ENCODE measurements around the gene EFHD2. TPM values are rescaled to one million over a fixed set of nuclear protein-coding genes. Genes with fewer than 3 reads are reported as not detected.
"Not testable (repeated sequence)": the region's sequence is repeated elsewhere in the genome, so short reads cannot be mapped to it uniquely, and the experiment has no call there.

Gene EFHD2
- total RNA-seq, 1 donor from 2014 or later: 6.5 TPM

GRCh38 chr1:15378729-15379128, 31.0 kb upstream of the EFHD2 start:
- peak overlapping the region; percentile 35 for H3K4me3 Mint-ChIP-seq
- H3K4me1 ChIP-seq: no peaks in the 10 kb centered on the region
- no peaks in the 10 kb centered on the region for H3K79me2 ChIP-seq (ENCODE audit: low read depth)
- H3K4me2 ChIP-seq: no peak overlapping the region
- no peak overlapping the region for H3K27ac Mint-ChIP-seq
- H3K27me3 ChIP-seq: peaks cover 16% of the 10 kb centered on the region
- no peak overlapping the region for H2AFZ ChIP-seq (replicated peaks)
- no peaks in the 10 kb centered on the region for H3K9me3 Mint-ChIP-seq
- H3F3A ChIP-seq (ENCODE audit: low read depth): peaks cover 8% of the 10 kb centered on the region
- H4K20me1 ChIP-seq (ENCODE audit: low read depth): no peaks in the 10 kb centered on the region
- H3K36me3 Mint-ChIP-seq: no peaks in the 10 kb centered on the region
- TF ChIP-seq EZH2 (IDR thresholded peaks at IDR 0.05) (no peak), EZH2phosphoT487 (IDR thresholded peaks at IDR 0.05) (no peak)
- TF ChIP-seq, protein P1, sequence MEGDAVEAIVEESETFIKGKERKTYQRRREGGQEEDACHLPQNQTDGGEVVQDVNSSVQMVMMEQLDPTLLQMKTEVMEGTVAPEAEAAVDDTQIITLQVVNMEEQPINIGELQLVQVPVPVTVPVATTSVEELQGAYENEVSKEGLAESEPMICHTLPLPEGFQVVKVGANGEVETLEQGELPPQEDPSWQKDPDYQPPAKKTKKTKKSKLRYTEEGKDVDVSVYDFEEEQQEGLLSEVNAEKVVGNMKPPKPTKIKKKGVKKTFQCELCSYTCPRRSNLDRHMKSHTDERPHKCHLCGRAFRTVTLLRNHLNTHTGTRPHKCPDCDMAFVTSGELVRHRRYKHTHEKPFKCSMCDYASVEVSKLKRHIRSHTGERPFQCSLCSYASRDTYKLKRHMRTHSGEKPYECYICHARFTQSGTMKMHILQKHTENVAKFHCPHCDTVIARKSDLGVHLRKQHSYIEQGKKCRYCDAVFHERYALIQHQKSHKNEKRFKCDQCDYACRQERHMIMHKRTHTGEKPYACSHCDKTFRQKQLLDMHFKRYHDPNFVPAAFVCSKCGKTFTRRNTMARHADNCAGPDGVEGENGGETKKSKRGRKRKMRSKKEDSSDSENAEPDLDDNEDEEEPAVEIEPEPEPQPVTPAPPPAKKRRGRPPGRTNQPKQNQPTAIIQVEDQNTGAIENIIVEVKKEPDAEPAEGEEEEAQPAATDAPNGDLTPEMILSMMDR (IDR thresholded peaks at IDR 0.05): no peak
- H3K27me3 Mint-ChIP-seq (ENCODE audit: insufficient read depth, low read depth): peaks cover 15% of the 10 kb centered on the region
- H3K36me3 ChIP-seq: no peaks in the 10 kb centered on the region
- no peak overlapping the region for H3K9ac ChIP-seq
- DNase-seq (ENCODE audit: low spot score): no peak
- no peak overlapping the region for H3K4me3 ChIP-seq
- peaks cover 68% of the 10 kb centered on the region for H3K4me1 Mint-ChIP-seq
- no peaks in the 10 kb centered on the region for H3K9me3 ChIP-seq (ENCODE audit: low read depth)
- H3K27ac ChIP-seq: no peak overlapping the region

GRCh38 chr1:15379151-15379550, 30.5 kb upstream of the EFHD2 start:
- peaks cover 69% of the 10 kb centered on the region for H3K4me1 Mint-ChIP-seq
- Histone ChIP-seq H3K27me3 (peaks cover 20% of the 10 kb centered on the region), H3F3A (ENCODE audit: low read depth) (peaks cover 12% of the 10 kb centered on the region)
- H3K4me3 ChIP-seq; H3K9me3 ChIP-seq (ENCODE audit: low read depth); H3K27ac ChIP-seq; H3K9me3 Mint-ChIP-seq; H3K9ac ChIP-seq; H3K4me3 Mint-ChIP-seq; H3K79me2 ChIP-seq (ENCODE audit: low read depth); H3K4me1 ChIP-seq; H3K4me2 ChIP-seq; H4K20me1 ChIP-seq (ENCODE audit: low read depth); H3K36me3 Mint-ChIP-seq; H2AFZ ChIP-seq (replicated peaks); H3K27ac Mint-ChIP-seq; DNase-seq (ENCODE audit: low spot score); H3K36me3 ChIP-seq: not testable (repeated sequence)
- H3K27me3 Mint-ChIP-seq (ENCODE audit: insufficient read depth, low read depth): peaks cover 16% of the 10 kb centered on the region

DNA sequence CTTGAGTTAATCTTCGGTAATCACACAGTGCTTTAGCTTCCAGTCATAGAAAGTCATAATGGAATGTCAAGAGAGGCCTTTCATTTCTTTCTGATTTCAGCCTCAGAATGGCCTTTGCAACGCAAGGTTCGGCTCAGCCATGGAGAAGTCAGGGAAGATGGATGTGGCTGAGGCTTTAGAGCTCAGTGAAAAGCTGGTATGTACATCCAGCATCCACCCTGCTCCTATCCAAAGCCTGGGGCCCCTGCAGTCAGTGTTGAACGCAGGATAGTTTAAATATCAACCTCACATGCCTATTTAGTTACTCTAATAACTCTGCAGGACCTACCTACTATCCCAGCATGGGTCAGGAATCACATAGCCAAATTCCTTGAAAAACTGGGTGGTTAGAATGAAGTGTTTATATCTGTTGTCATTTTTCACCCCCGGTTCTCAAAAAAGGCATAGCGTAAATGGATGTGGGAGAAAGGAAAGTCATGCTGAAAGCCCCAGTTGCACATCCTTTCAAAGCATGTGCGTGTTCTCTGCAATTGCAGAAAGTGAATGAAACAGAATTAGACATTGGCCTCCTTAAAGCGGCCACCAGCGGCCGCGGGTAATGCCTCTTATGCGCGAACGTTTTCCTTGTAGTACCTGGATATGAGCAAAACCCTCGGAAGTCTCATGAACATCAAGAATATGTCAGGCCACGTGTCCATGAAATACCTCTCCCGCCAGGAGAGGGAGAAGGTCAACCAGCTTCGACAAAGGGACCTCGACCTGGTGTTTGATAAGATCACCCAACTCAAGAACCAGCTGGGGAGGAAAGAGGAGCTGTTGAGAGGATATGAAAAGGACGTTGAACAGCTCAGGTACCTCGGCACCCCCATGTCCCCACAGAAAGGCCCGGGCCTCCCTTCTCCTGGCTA, 28.8 kb upstream of the EFHD2 start:
- Mint-ChIP-seq H3K27ac (no peak overlapping the region), H3K36me3 (no peaks in the 10 kb centered on the region), H3K4me3 (no peak overlapping the region), H3K27me3 (ENCODE audit: insufficient read depth, low read depth) (peaks cover 22% of the 10 kb centered on the region), H3K4me1 (peaks cover 82% of the 10 kb centered on the region), H3K9me3 (no peaks in the 10 kb centered on the region)
- no peaks in the 10 kb centered on the region for H3K79me2 ChIP-seq (ENCODE audit: low read depth)
- no peak overlapping the region for H3K4me2 ChIP-seq
- no peak overlapping the region for H3K4me3 ChIP-seq
- H3F3A ChIP-seq (ENCODE audit: low read depth): peaks cover 28% of the 10 kb centered on the region
- H3K9me3 ChIP-seq (ENCODE audit: low read depth): no peaks in the 10 kb centered on the region
- no peak overlapping the region for H3K9ac ChIP-seq
- H3K27me3 ChIP-seq: peaks cover 37% of the 10 kb centered on the region
- peaks cover 15% of the 10 kb centered on the region for H3K4me1 ChIP-seq
- peaks cover 7% of the 10 kb centered on the region for H4K20me1 ChIP-seq (ENCODE audit: low read depth)
- no peaks in the 10 kb centered on the region for H3K36me3 ChIP-seq
- no peak overlapping the region for H2AFZ ChIP-seq (replicated peaks)
- TF ChIP-seq EZH2phosphoT487 (IDR thresholded peaks at IDR 0.05) (no peak), EZH2 (IDR thresholded peaks at IDR 0.05) (no peak)
- TF ChIP-seq, protein P1 (IDR thresholded peaks at IDR 0.05): no peak
- no peak overlapping the region for H3K27ac ChIP-seq
- no peak for DNase-seq (ENCODE audit: low spot score)

- no peak for DNase-seq (ENCODE audit: low spot score)
- Histone ChIP-seq H4K20me1 (ENCODE audit: low read depth) (peaks cover 7% of the 10 kb centered on the region), H3K4me3 (no peak overlapping the region), H3K9ac (no peak overlapping the region), H3K36me3 (no peaks in the 10 kb centered on the region), H3K27me3 (peaks cover 46% of the 10 kb centered on the region), H2AFZ (replicated peaks) (no peak overlapping the region), H3K9me3 (ENCODE audit: low read depth) (no peaks in the 10 kb centered on the region), H3F3A (ENCODE audit: low read depth) (peaks cover 37% of the 10 kb centered on the region), H3K27ac (no peak overlapping the region), H3K4me2 (no peak overlapping the region), H3K4me1 (peaks cover 24% of the 10 kb centered on the region), H3K79me2 (ENCODE audit: low read depth) (no peaks in the 10 kb centered on the region)
- no peak overlapping the region for H3K27ac Mint-ChIP-seq
- no peaks in the 10 kb centered on the region for H3K36me3 Mint-ChIP-seq
- TF ChIP-seq, protein P1 (IDR thresholded peaks at IDR 0.05): no peak
- TF ChIP-seq EZH2phosphoT487 (IDR thresholded peaks at IDR 0.05) (no peak), EZH2 (IDR thresholded peaks at IDR 0.05) (no peak)
- no peaks in the 10 kb centered on the region for H3K9me3 Mint-ChIP-seq
- peaks cover 31% of the 10 kb centered on the region for H3K27me3 Mint-ChIP-seq (ENCODE audit: insufficient read depth, low read depth)
- peak overlapping the region; percentile 5 for H3K4me3 Mint-ChIP-seq
- H3K4me1 Mint-ChIP-seq: peaks cover 90% of the 10 kb centered on the region
Measured at GRCh38 chr1:15381805-15382204, 27.9 kb upstream of the EFHD2 start.
